HG03342 (cell line): ENCODE data around the gene HLA-DQB2.
"Not testable (repeated sequence)": the region's sequence is repeated elsewhere in the genome, so short reads cannot be mapped to it uniquely, and the experiment has no call there.

Experiments used
- ATAC-seq: cut with Tn5 transposase; IDR thresholded peaks from one replicate; pipeline ENCODE4 v1.9.1; 2021; ENCODE audit warnings: mild to moderate bottlenecking, moderate library complexity; ENCODE audit not compliant: unreplicated experiment

The HLA-DQB2 gene

DNA sequence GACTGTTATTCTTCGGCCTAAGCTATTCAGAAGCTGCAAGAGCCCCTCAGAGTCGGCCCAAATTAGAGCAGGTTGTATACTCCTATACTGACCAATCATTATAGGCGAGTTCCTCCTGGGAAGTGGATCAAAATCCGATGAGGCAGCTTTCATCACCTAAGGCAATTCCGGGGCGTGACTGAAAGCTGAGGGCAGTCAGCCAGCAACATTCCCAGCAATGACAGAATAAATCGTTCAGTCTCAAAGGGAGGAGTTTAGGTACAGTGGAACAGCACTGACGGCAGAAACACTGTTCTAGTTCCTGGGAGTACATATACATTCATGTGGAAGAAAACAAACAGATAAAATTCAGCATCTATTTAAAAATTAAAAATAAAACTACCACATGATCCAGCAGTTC, 10.8 kb downstream of the HLA-DQB2 start:
- no peak for ATAC-seq

DNA sequence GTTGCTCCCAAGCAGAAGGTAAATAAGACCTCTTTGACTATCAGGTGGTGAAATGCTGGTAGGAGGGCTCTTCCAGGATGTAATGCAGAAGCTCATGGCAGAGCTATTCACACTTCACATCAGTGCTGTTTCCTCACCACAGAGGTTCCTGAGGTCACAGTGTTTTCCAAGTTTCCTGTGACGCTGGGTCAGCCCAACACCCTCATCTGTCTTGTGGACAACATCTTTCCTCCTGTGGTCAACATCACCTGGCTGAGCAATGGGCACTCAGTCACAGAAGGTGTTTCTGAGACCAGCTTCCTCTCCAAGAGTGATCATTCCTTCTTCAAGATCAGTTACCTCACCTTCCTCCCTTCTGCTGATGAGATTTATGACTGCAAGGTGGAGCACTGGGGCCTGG, 17.7 kb downstream of the HLA-DQB2 start:
- not testable (repeated sequence) for ATAC-seq

DNA sequence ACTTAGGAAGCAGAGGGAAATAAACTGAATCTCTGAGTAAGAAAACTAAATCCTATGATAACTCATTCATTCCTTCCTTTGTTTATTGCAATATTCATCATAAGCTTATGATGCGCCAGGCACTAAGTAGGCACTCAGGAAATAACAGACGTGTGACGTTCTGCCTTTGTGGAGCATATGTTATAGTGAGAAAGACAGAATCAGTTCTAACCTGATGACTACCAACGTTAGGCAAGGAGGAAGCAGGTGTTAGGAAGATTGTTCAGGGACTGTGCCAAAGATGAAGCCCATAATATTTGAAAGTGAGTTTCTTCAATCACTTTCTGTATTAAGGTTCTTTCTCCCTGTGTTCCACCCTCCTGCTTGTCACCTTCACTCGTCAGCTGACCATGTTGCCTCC, 18.6 kb downstream of the HLA-DQB2 start:
- ATAC-seq: no peak

DNA sequence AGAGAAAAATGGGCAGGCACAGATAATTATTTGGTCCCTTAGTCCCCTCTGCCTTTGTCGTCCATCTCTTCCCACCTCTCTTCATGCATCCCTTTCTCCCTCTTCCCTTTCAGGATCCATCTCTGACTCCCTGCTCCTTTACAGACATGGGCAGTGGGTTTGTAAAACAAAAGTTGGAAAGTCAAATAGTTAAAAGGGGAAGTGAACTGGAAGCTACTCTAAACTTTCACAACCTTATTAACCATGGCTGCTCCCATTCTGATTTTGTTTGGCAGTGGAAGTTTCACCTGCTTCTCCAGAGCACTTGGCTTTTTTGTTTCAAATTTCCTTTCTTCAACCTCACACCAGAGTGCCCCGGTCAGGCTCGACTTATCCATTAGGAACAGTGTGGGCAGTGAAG, 21.0 kb downstream of the HLA-DQB2 start:
- ATAC-seq: no peak

DNA sequence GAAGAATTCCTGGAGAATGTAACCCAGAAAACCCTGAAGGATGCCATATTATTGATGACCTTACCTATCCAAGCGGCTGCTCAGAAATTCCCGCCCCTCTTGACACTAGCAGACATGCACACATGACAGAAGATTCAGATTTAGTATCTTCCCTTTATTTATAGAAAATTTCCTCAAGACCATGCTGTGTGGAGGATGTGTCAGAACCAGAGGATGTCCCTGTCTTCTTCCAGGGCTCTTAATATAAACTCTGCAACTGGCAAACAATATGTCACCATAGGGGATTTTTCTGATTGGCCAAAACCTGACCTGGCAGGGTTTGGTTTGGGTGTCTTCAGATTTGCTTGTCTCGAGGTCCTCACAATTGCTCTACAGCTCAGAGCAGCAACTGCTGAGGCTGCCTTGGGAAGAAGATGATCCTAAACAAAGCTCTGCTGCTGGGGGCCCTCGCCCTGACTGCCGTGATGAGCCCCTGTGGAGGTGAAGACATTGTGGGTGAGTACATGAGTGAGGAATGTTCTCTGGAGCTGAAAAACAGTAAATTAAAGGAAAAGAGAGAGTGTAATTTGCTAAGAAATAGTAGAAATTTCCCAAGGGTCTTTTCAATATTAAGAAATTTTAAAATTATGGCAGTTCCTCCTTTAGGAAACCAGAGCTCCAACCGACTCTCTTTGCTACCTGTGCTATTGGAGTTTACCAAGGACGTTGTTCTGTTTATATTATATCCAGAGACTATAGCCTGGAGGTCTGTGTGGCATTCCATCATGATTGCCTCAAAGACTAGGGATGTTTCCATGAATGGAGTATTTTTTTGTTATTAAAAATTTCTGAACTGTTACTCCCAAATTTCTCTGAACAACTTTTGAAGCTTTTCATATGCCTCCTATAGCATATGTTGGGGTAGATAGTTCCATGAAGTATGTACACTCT, 22.0 kb downstream of the HLA-DQB2 start, which contains the start of gene HLA-DQA2:
HLA-DQA2 (plus strand) TSS at position 361 of the 930 bp plus-strand sequence; CDS start at position 414, 53 bp downstream.
- ATAC-seq: no peak

DNA sequence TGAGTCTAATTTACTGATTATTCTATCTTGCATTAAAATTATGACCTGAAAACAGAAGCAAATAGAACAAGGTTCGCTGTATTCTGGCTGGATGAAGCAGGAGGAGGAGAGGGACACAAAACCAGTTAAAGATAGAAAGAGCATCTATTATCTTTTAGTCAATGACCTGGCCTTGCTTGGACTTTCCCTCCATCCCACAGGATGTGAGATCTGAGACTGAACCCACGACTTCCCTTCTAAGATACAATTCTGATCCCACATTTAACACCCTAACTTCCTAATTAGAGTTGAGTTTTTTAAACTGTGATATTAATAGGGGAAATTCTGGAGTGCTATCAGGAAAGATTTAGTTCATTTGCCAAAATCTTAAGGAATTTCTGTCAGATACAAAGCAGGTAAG, 25.2 kb downstream of the HLA-DQB2 start:
- no peak for ATAC-seq

DNA sequence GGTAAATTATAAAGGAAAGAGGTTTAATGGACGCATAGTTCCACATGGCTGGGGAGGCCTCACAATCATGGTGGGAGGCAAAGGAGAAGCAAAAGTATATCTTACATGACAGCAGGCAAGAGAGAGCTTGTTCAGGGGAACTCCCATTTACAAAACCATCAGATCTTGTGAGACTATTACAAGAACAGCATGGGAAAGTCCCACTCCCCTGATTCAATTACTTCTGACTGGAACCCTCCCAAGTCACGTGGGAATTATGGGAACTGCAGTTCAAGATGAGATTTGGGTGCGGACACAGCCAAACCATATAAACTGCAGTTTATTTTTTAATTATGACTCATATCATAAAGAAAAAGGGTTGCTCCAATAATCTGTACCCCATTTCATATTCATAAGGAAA, 44.5 kb downstream of the HLA-DQB2 start:
- ATAC-seq: no peak

DNA sequence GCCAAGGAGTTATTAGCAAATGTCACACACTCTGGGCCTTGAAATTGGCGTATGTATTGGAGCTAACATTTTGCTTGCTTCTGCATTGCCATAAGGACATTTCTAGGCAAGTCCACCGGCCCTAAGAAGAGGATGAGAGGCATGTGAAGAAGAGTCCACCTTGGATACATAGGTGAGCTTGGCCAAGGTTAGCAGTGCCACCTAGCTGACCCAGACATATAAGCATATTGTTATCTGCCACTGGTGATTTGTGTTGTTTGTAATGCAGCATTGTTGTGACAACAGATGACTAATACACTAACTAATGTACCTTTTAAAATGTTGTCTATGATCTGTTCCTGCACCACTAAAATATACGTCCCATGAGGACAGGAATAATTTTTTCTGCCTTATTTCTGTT, 46.9 kb downstream of the HLA-DQB2 start:
- no peak for ATAC-seq

DNA sequence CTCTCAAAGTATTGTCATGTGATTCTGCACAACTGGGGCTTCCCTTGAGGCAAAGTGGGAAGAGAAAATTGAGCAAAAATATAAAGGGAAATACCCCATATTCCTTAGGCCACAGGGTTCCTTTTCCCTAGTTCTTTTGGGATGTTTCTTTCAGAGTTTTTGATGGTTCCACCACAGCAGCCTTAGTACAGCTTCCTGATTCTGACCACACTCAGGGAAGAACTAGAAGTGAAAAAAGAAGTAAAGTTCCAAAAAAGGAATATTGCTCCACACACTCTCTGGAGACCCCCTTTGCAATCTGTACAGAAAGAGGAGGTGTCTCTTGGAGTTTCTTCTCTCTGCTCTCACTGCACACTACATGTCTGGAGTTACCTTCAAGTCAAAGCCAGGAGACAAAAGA, 50.1 kb downstream of the HLA-DQB2 start:
- ATAC-seq: no peak

DNA sequence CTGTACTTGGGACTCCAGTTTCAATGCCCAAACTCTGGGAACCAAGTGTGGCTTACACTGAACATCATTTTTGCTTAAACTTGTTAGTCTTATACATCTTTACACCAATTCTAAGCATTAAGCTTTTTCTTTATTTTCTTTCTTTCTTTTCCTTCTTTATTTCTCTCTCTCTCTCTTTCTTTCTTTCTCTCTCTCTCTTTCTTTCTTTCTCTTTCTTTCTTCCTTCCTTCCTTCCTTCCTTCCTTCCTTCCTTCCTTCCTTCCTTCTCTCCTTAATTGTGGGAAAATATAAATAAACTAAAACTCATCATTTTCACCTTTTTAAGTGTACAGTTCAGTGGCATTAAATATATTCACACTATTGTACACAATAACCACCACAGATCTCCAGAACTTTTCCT, 53.7 kb downstream of the HLA-DQB2 start:
- ATAC-seq: no peak
